RWPE2 (cell line): ENCODE data around the gene ATG2B.
A peak's percentile ranks its signal among the peaks of the same experiment; 100 is the strongest.

Experiments used
- ATAC-seq: fragments of 200-7000 bp; cut with Tn5 transposase; 3 replicates; pipeline ENCODE4 v1.9.1; 2021; ENCODE audit warnings: low read depth
- DNase-seq: peaks from one replicate; pipeline ENCODE4 v3.0.0-alpha.2; 2020; ENCODE audit warnings: low spot score
- H3K27ac ChIP-seq: fragments of 450-650 bp; 2 replicates; pipeline ENCODE4 v1.5.1; 2017; ENCODE audit warnings: mild to moderate bottlenecking; ENCODE audit not compliant: poor library complexity, severe bottlenecking
- H3K27me3 ChIP-seq: fragments of 250-450 bp; sonication (Bioruptor Pico); 2 replicates; pipeline ENCODE4 v1.5.1; 2021; ENCODE audit warnings: mild to moderate bottlenecking, moderate library complexity; ENCODE audit not compliant: insufficient read depth, poor library complexity, severe bottlenecking
- H3K36me3 ChIP-seq: fragments of 250-450 bp; sonication (Bioruptor Pico); 2 replicates; pipeline ENCODE4 v1.5.1; 2020; ENCODE audit warnings: low read depth, mild to moderate bottlenecking, moderate library complexity
- H3K4me1 ChIP-seq: fragments of 250-450 bp; sonication (Bioruptor Pico); 2 replicates; pipeline ENCODE4 v1.5.1; 2021; ENCODE audit warnings: mild to moderate bottlenecking, moderate library complexity; ENCODE audit not compliant: insufficient read depth, poor library complexity, severe bottlenecking
- H3K4me3 ChIP-seq: fragments of 250-450 bp; sonication (Bioruptor Pico); 2 replicates; pipeline ENCODE4 v1.5.1; 2021; ENCODE audit warnings: mild to moderate bottlenecking, moderate library complexity; ENCODE audit not compliant: severe bottlenecking
- H3K9me3 ChIP-seq: fragments of 250-450 bp; sonication (Bioruptor Pico); 2 replicates; pipeline ENCODE4 v1.5.1; 2021; ENCODE audit warnings: mild to moderate bottlenecking, moderate library complexity; ENCODE audit not compliant: severe bottlenecking
- CTCF ChIP-seq: fragments of 450-650 bp; IDR thresholded peaks from one replicate; pipeline ENCODE4 v1.5.1; 2017; ENCODE audit warnings: mild to moderate bottlenecking, moderate library complexity; ENCODE audit not compliant: poor library complexity, severe bottlenecking

Gene ATG2B

GRCh38 chr14:96274122-96274521, 89.0 kb downstream of the ATG2B start:
- Histone ChIP-seq H3K4me3 (no peak overlapping the region), H3K4me1 (peaks cover 10% of the 10 kb centered on the region), H3K9me3 (peaks cover 12% of the 10 kb centered on the region), H3K36me3 (no peaks in the 10 kb centered on the region), H3K27me3 (no peaks in the 10 kb centered on the region), H3K27ac (no peak overlapping the region)
- no peak for ATAC-seq
- no peak for TF ChIP-seq CTCF
- no peak for DNase-seq

- no peak for TF ChIP-seq CTCF
- no peak overlapping the region for H3K27ac ChIP-seq
Measured at GRCh38 chr14:96273629-96274028, 89.5 kb downstream of the ATG2B start.

GRCh38 chr14:96272777-96273473, 90.2 kb downstream of the ATG2B start:
- DNase-seq (no peak), ATAC-seq (no peak)
- TF ChIP-seq CTCF: no peak
- H3K27ac ChIP-seq: no peak overlapping the region
- H3K27me3 ChIP-seq: no peaks in the 10 kb centered on the region
- H3K4me1 ChIP-seq: peaks cover 22% of the 10 kb centered on the region
- H3K36me3 ChIP-seq: no peaks in the 10 kb centered on the region
- peaks cover 8% of the 10 kb centered on the region for H3K9me3 ChIP-seq
- H3K4me3 ChIP-seq: no peak overlapping the region

More at GRCh38 chr14:96273629-96274028, 89.5 kb downstream of the ATG2B start:
- Histone ChIP-seq H3K4me3 (no peak overlapping the region), H3K36me3 (no peaks in the 10 kb centered on the region), H3K9me3 (peaks cover 12% of the 10 kb centered on the region), H3K4me1 (peaks cover 15% of the 10 kb centered on the region), H3K27me3 (no peaks in the 10 kb centered on the region)
- no peak for DNase-seq
- ATAC-seq: no peak

GRCh38 chr14:96271421-96271762, 91.7 kb downstream of the ATG2B start:
- DNase-seq: no peak
- H3K9me3 ChIP-seq: peaks cover 5% of the 10 kb centered on the region
- H3K27me3 ChIP-seq: no peaks in the 10 kb centered on the region
- peak overlapping the region; percentile 74 for H3K27ac ChIP-seq
- H3K36me3 ChIP-seq: no peaks in the 10 kb centered on the region
- no peak for TF ChIP-seq CTCF
- no peak for ATAC-seq
- peaks cover 35% of the 10 kb centered on the region for H3K4me1 ChIP-seq
- no peak overlapping the region for H3K4me3 ChIP-seq
